NT2/D1 (cell line): ENCODE data around the gene EQTN.
"Not testable (repeated sequence)": the region's sequence is repeated elsewhere in the genome, so short reads cannot be mapped to it uniquely, and the experiment has no call there.

ENCODE experiments used
- DNase-seq: peaks from one replicate; pipeline ENCODE4 v3.0.0-alpha.2; 2011; ENCODE audit warnings: low read depth, low spot score
- H3K27me3 ChIP-seq: 2 replicates; pipeline ENCODE4 v1.6.0; 2011; ENCODE audit warnings: mild to moderate bottlenecking; ENCODE audit not compliant: insufficient read length, insufficient read depth
- H3K36me3 ChIP-seq: 2 replicates; pipeline ENCODE4 v1.6.1; 2011; ENCODE audit warnings: mild to moderate bottlenecking, low read length, mixed read lengths; ENCODE audit not compliant: insufficient read depth, insufficient read length
- H3K4me1 ChIP-seq: 2 replicates; pipeline ENCODE4 v1.5.1; 2011; ENCODE audit not compliant: insufficient read depth, insufficient read length
- H3K4me3 ChIP-seq: 2 replicates; pipeline ENCODE4 v1.5.1; 2011; ENCODE audit warnings: low read depth; ENCODE audit not compliant: insufficient read length
- H3K9ac ChIP-seq: 2 replicates; pipeline ENCODE4 v1.6.0; 2011; ENCODE audit warnings: low read depth; ENCODE audit not compliant: insufficient read length
- H3K9me3 ChIP-seq: 2 replicates; pipeline ENCODE4 v1.5.1; 2011; ENCODE audit warnings: mild to moderate bottlenecking, low read length; ENCODE audit not compliant: insufficient read depth
- SUZ12 ChIP-seq: IDR thresholded peaks from 2 replicates; pipeline ENCODE4 v1.6.1; 2011; ENCODE audit not compliant: insufficient read length, insufficient read depth; ENCODE audit errors: extremely low read depth
- YY1 ChIP-seq: IDR thresholded peaks from 2 replicates; pipeline ENCODE4 v1.6.1; 2011; ENCODE audit not compliant: insufficient read length, insufficient read depth
- ZNF274 ChIP-seq: IDR thresholded peaks from 2 replicates; pipeline ENCODE4 v1.6.1; 2011; ENCODE audit warnings: mild to moderate bottlenecking, low read depth, low read length

The EQTN gene

GRCh38 chr9:27258662-27259061 is 38.3 kb downstream of the EQTN start:
- DNase-seq: no peak
- TF ChIP-seq SUZ12 (no peak), ZNF274 (no peak), YY1 (no peak)
- H3K4me1 ChIP-seq: no peaks in the 10 kb centered on the region

GRCh38 chr9:27248702-27249101 is 48.2 kb downstream of the EQTN start:
- H3K4me3 ChIP-seq: no peak overlapping the region
- H3K9ac ChIP-seq: no peak overlapping the region
- H3K36me3 ChIP-seq: no peaks in the 10 kb centered on the region
- no peak for DNase-seq
- TF ChIP-seq ZNF274: no peak
- no peak for TF ChIP-seq YY1
- TF ChIP-seq SUZ12: no peak
- no peaks in the 10 kb centered on the region for H3K27me3 ChIP-seq
- H3K9me3 ChIP-seq: no peaks in the 10 kb centered on the region
- no peaks in the 10 kb centered on the region for H3K4me1 ChIP-seq

More at GRCh38 chr9:27258662-27259061, 38.3 kb downstream of the EQTN start:
- H3K9ac ChIP-seq: no peak overlapping the region
- no peak overlapping the region for H3K4me3 ChIP-seq
- no peaks in the 10 kb centered on the region for H3K27me3 ChIP-seq
- H3K36me3 ChIP-seq: no peaks in the 10 kb centered on the region
- no peaks in the 10 kb centered on the region for H3K9me3 ChIP-seq

- Histone ChIP-seq H3K9ac (no peak overlapping the region), H3K4me1 (no peaks in the 10 kb centered on the region), H3K9me3 (no peaks in the 10 kb centered on the region), H3K36me3 (no peaks in the 10 kb centered on the region), H3K4me3 (no peak overlapping the region), H3K27me3 (no peaks in the 10 kb centered on the region)
- TF ChIP-seq SUZ12: no peak
- TF ChIP-seq ZNF274: no peak
- DNase-seq: peak; percentile 38
Measured at GRCh38 chr9:27247756-27248155, 49.2 kb downstream of the EQTN start.

GRCh38 chr9:27239648-27240047 is 57.3 kb downstream of the EQTN start:
- not testable (repeated sequence) for H3K4me1 ChIP-seq, H3K36me3 ChIP-seq, H3K9ac ChIP-seq, H3K27me3 ChIP-seq, H3K4me3 ChIP-seq
- DNase-seq: peak; percentile 13
- peaks cover 40% of the 10 kb centered on the region for H3K9me3 ChIP-seq
